ENCODE measurements around the gene CD44. TPM values are rescaled to one million over a fixed set of nuclear protein-coding genes. Genes with fewer than 3 reads are reported as not detected.

Gene CD44
- total and polyA plus RNA-seq, 4 donors = 4.1 to 26.9 (median 14.6) TPM

- TF ChIP-seq FOXA2 (IDR thresholded peaks at IDR 0.05) (no peak), RAD21 (IDR thresholded peaks at IDR 0.05) (no peak), NR2F2 (IDR thresholded peaks at IDR 0.05) (no peak), SP1 (IDR thresholded peaks at IDR 0.05) (no peak), YY1 (IDR thresholded peaks at IDR 0.05) (no peak)
- peaks cover 0 to 2% (median 0%) of the 10 kb centered on the region in 4 donors for H3K9me3 ChIP-seq (ENCODE audit: control insufficient read depth in 4 of 4, low read length in 3 of 4)
- peaks cover 0 to 2% (median 0%) of the 10 kb centered on the region in 4 donors for H3K4me1 ChIP-seq (ENCODE audit: control insufficient read depth in 4 of 4, insufficient read depth in 4 of 4, low read length in 3 of 4)
- H3K36me3 ChIP-seq (ENCODE audit: control insufficient read depth in 4 of 4, insufficient read depth in 3 of 4, low read depth in 1 of 4, low read length in 3 of 4) = no peaks in the 10 kb centered on the region
- H3K27me3 ChIP-seq (ENCODE audit: control insufficient read depth in 4 of 4, insufficient read depth in 4 of 4, low read length in 3 of 4) = no peaks in the 10 kb centered on the region
- H3K9ac ChIP-seq (ENCODE audit: low read depth in 1 of 2, low read length in 2 of 2) = no peak overlapping the region
- no peak overlapping the region for H3K4me3 ChIP-seq (ENCODE audit: low read depth in 1 of 3, low read length in 3 of 3)
- H3K27ac ChIP-seq (ENCODE audit: low read depth in 1 of 2, low read length in 2 of 2) = no peak overlapping the region
- no peak for DNase-seq (ENCODE audit: low spot score)
- 84% methylated on average over 7 of the region's 7 CpGs for WGBS
Measured at GRCh38 chr11:35146074-35146521, 7.1 kb downstream of the CD44 start.

GRCh38 chr11:35146711-35147110 lies 7.7 kb downstream of the CD44 start:
- Histone ChIP-seq H3K9ac (ENCODE audit: low read depth in 1 of 2, low read length in 2 of 2) (no peak overlapping the region), H3K4me1 (ENCODE audit: control insufficient read depth in 4 of 4, insufficient read depth in 4 of 4, low read length in 3 of 4) (peaks cover 0 to 2% (median 0%) of the 10 kb centered on the region in 4 donors), H3K4me3 (ENCODE audit: low read depth in 1 of 3, low read length in 3 of 3) (no peak overlapping the region), H3K27ac (ENCODE audit: low read depth in 1 of 2, low read length in 2 of 2) (no peak overlapping the region), H3K36me3 (ENCODE audit: control insufficient read depth in 4 of 4, insufficient read depth in 3 of 4, low read depth in 1 of 4, low read length in 3 of 4) (no peaks in the 10 kb centered on the region), H3K9me3 (ENCODE audit: control insufficient read depth in 4 of 4, low read length in 3 of 4) (peaks cover 0 to 2% (median 0%) of the 10 kb centered on the region in 4 donors), H3K27me3 (ENCODE audit: control insufficient read depth in 4 of 4, insufficient read depth in 4 of 4, low read length in 3 of 4) (no peaks in the 10 kb centered on the region)
- WGBS = 91% methylated on average over 2 of the region's 2 CpGs
- no peak for DNase-seq (ENCODE audit: low spot score)
- peak in 1 of 2 donors; percentile 27 for TF ChIP-seq GABPA (IDR thresholded peaks at IDR 0.05 in 1 of 2, conservative IDR thresholded peaks at IDR 0.05 in 1 of 2)
- TF ChIP-seq FOXA1 (IDR thresholded peaks at IDR 0.05) = no peak

DNA sequence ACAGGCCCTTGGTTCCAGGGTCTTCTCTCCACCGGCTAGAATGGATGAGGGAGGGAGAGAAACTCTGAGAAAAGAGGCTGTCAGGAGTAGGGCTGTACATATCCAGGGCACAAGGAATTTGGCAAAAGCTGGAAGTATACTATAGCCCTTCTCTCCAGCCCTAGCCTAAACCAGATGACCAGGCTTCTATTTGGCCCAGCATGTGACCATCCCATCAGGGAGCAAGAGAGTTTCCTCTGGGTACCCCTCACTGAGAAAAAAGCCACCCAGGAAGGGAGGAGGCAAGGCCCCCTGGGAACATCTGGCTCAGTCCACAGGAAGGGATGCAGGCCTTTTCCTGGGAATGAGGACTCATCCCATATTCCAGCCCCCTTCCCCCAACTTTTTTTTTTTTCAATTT lies 8.3 kb downstream of the CD44 start:
- WGBS = 55% methylated on average over 1 of the region's 1 CpG
- H3K27me3 ChIP-seq (ENCODE audit: control insufficient read depth in 4 of 4, insufficient read depth in 4 of 4, low read length in 3 of 4) = no peaks in the 10 kb centered on the region
- no peaks in the 10 kb centered on the region for H3K36me3 ChIP-seq (ENCODE audit: control insufficient read depth in 4 of 4, insufficient read depth in 3 of 4, low read depth in 1 of 4, low read length in 3 of 4)
- no peak overlapping the region for H3K9ac ChIP-seq (ENCODE audit: low read depth in 1 of 2, low read length in 2 of 2)
- DNase-seq (ENCODE audit: low spot score) = no peak
- H3K9me3 ChIP-seq (ENCODE audit: control insufficient read depth in 4 of 4, low read length in 3 of 4) = peaks cover 0 to 2% (median 0%) of the 10 kb centered on the region in 4 donors
- peaks cover 0 to 2% (median 0%) of the 10 kb centered on the region in 4 donors for H3K4me1 ChIP-seq (ENCODE audit: control insufficient read depth in 4 of 4, insufficient read depth in 4 of 4, low read length in 3 of 4)
- TF ChIP-seq FOXA2 (IDR thresholded peaks at IDR 0.05) = no peak
- TF ChIP-seq EGR1 (IDR thresholded peaks at IDR 0.05; ENCODE audit: low read depth in 2 of 2) = no peak
- TF ChIP-seq ZBTB33 (IDR thresholded peaks at IDR 0.05) = no peak
- TF ChIP-seq GABPA (IDR thresholded peaks at IDR 0.05 in 1 of 2, conservative IDR thresholded peaks at IDR 0.05 in 1 of 2) = no peak
- no peak for TF ChIP-seq SP1 (IDR thresholded peaks at IDR 0.05)
- no peak for TF ChIP-seq HNF4A (conservative IDR thresholded peaks at IDR 0.05)
- no peak for TF ChIP-seq RXRA (IDR thresholded peaks at IDR 0.05)
- TF ChIP-seq RAD21 (IDR thresholded peaks at IDR 0.05) = no peak
- TF ChIP-seq FOXA1 (IDR thresholded peaks at IDR 0.05) = no peak
- TF ChIP-seq, protein P1, sequence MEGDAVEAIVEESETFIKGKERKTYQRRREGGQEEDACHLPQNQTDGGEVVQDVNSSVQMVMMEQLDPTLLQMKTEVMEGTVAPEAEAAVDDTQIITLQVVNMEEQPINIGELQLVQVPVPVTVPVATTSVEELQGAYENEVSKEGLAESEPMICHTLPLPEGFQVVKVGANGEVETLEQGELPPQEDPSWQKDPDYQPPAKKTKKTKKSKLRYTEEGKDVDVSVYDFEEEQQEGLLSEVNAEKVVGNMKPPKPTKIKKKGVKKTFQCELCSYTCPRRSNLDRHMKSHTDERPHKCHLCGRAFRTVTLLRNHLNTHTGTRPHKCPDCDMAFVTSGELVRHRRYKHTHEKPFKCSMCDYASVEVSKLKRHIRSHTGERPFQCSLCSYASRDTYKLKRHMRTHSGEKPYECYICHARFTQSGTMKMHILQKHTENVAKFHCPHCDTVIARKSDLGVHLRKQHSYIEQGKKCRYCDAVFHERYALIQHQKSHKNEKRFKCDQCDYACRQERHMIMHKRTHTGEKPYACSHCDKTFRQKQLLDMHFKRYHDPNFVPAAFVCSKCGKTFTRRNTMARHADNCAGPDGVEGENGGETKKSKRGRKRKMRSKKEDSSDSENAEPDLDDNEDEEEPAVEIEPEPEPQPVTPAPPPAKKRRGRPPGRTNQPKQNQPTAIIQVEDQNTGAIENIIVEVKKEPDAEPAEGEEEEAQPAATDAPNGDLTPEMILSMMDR (IDR thresholded peaks at IDR 0.05; ENCODE audit: low read depth, low read length, missing input control) = no peak
- TF ChIP-seq YY1 (IDR thresholded peaks at IDR 0.05) = no peak
- TF ChIP-seq JUND (IDR thresholded peaks at IDR 0.05) = no peak
- TF ChIP-seq NR2F2 (IDR thresholded peaks at IDR 0.05) = no peak
- TF ChIP-seq ATF3 (IDR thresholded peaks at IDR 0.05) = no peak
- TF ChIP-seq REST (IDR thresholded peaks at IDR 0.05) = no peak
- TF ChIP-seq, protein P2, sequence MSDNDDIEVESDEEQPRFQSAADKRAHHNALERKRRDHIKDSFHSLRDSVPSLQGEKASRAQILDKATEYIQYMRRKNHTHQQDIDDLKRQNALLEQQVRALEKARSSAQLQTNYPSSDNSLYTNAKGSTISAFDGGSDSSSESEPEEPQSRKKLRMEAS (IDR thresholded peaks at IDR 0.05) = no peak
- TF ChIP-seq TAF1 (conservative IDR thresholded peaks at IDR 0.05) = no peak
- no peak overlapping the region for H3K4me3 ChIP-seq (ENCODE audit: low read depth in 1 of 3, low read length in 3 of 3)
- H3K27ac ChIP-seq (ENCODE audit: low read depth in 1 of 2, low read length in 2 of 2) = no peak overlapping the region
